Hepatocyte (in vitro differentiated cells): ENCODE data around the gene CHST8.

Experiments
- CTCF ChIP-seq: fragments of 200-600 bp; sonication (generic); IDR thresholded peaks from 2 replicates; pipeline ENCODE4 v1.5.1; 2016; ENCODE audit warnings: antibody characterized with exemption, mild to moderate bottlenecking; ENCODE audit not compliant: poor library complexity
- EZH2phosphoT487 ChIP-seq: fragments of 200-600 bp; sonication (generic); IDR thresholded peaks from one replicate; pipeline ENCODE4 v1.6.1; 2018; ENCODE audit warnings: antibody characterized with exemption, mild to moderate bottlenecking, low read depth, moderate library complexity; ENCODE audit not compliant: unreplicated experiment, severe bottlenecking

GRCh38 chr19:33781996-33782395 lies 160.2 kb downstream of the CHST8 start:
- no peak for TF ChIP-seq EZH2phosphoT487
- no peak for TF ChIP-seq CTCF
